GM23338 (cell line): Measurements from ENCODE around the gene COG1.
"Not testable (repeated sequence)": the region's sequence is repeated elsewhere in the genome, so short reads cannot be mapped to it uniquely, and the experiment has no call there.

Experiments
- EZH2phosphoT487 ChIP-seq: fragments of 200-600 bp; sonication (generic); IDR thresholded peaks from one replicate; pipeline ENCODE4 v1.8.1; 2018; ENCODE audit warnings: antibody characterized with exemption; ENCODE audit not compliant: unreplicated experiment
- TF ChIP-seq, protein P1 (sequence below), 2 experiments: fragments of 200-600 bp in 1 of 2; sonication (generic) in 1 of 2; conservative IDR thresholded peaks; 2 replicates each; pipeline versions ENCODE4 v1.5.1 to v1.6.1; 2016 to 2017; ENCODE audit warnings: antibody characterized with exemption in 2 of 2, low read depth in 2 of 2, mild to moderate bottlenecking in 2 of 2, moderate library complexity in 1 of 2
- TF ChIP-seq, protein P2 (sequence below): IDR thresholded peaks from one replicate; pipeline ENCODE4 v1.6.1; 2018; ENCODE audit warnings: antibody characterized with exemption; ENCODE audit not compliant: unreplicated experiment

DNA sequence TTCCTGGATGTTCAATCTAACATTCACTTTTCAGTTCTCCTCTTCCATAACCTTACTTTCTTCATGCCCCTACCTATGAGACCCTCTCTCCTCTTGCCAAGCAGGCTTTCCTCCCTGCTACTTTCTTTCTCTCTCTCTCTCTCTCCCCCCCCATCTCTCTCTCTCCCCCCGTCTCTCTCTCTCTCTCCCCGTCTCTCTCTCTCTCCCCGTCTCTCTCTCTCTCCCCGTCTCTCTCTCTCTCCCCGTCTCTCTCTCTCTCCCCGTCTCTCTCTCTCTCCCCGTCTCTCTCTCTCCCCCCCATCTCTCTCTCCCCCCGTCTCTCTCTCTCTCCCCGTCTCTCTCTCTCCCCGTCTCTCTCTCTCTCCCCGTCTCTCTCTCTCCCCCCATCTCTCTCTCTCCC lies 45.1 kb upstream of the COG1 start:
- TF ChIP-seq, protein P1, sequence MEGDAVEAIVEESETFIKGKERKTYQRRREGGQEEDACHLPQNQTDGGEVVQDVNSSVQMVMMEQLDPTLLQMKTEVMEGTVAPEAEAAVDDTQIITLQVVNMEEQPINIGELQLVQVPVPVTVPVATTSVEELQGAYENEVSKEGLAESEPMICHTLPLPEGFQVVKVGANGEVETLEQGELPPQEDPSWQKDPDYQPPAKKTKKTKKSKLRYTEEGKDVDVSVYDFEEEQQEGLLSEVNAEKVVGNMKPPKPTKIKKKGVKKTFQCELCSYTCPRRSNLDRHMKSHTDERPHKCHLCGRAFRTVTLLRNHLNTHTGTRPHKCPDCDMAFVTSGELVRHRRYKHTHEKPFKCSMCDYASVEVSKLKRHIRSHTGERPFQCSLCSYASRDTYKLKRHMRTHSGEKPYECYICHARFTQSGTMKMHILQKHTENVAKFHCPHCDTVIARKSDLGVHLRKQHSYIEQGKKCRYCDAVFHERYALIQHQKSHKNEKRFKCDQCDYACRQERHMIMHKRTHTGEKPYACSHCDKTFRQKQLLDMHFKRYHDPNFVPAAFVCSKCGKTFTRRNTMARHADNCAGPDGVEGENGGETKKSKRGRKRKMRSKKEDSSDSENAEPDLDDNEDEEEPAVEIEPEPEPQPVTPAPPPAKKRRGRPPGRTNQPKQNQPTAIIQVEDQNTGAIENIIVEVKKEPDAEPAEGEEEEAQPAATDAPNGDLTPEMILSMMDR (conservative IDR thresholded peaks at IDR 0.05; ENCODE audit: low read depth in 2 of 2) = not testable (repeated sequence)
- TF ChIP-seq, protein P2, sequence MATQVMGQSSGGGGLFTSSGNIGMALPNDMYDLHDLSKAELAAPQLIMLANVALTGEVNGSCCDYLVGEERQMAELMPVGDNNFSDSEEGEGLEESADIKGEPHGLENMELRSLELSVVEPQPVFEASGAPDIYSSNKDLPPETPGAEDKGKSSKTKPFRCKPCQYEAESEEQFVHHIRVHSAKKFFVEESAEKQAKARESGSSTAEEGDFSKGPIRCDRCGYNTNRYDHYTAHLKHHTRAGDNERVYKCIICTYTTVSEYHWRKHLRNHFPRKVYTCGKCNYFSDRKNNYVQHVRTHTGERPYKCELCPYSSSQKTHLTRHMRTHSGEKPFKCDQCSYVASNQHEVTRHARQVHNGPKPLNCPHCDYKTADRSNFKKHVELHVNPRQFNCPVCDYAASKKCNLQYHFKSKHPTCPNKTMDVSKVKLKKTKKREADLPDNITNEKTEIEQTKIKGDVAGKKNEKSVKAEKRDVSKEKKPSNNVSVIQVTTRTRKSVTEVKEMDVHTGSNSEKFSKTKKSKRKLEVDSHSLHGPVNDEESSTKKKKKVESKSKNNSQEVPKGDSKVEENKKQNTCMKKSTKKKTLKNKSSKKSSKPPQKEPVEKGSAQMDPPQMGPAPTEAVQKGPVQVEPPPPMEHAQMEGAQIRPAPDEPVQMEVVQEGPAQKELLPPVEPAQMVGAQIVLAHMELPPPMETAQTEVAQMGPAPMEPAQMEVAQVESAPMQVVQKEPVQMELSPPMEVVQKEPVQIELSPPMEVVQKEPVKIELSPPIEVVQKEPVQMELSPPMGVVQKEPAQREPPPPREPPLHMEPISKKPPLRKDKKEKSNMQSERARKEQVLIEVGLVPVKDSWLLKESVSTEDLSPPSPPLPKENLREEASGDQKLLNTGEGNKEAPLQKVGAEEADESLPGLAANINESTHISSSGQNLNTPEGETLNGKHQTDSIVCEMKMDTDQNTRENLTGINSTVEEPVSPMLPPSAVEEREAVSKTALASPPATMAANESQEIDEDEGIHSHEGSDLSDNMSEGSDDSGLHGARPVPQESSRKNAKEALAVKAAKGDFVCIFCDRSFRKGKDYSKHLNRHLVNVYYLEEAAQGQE = not testable (repeated sequence)
- TF ChIP-seq EZH2phosphoT487 = not testable (repeated sequence)
